HG03432 (cell line): ENCODE measurements around the gene MED29.

ENCODE experiments used
- ATAC-seq: cut with Tn5 transposase; IDR thresholded peaks from one replicate; pipeline ENCODE4 v1.9.1; 2021; ENCODE audit warnings: mild to moderate bottlenecking, moderate library complexity; ENCODE audit not compliant: unreplicated experiment

Gene MED29

DNA sequence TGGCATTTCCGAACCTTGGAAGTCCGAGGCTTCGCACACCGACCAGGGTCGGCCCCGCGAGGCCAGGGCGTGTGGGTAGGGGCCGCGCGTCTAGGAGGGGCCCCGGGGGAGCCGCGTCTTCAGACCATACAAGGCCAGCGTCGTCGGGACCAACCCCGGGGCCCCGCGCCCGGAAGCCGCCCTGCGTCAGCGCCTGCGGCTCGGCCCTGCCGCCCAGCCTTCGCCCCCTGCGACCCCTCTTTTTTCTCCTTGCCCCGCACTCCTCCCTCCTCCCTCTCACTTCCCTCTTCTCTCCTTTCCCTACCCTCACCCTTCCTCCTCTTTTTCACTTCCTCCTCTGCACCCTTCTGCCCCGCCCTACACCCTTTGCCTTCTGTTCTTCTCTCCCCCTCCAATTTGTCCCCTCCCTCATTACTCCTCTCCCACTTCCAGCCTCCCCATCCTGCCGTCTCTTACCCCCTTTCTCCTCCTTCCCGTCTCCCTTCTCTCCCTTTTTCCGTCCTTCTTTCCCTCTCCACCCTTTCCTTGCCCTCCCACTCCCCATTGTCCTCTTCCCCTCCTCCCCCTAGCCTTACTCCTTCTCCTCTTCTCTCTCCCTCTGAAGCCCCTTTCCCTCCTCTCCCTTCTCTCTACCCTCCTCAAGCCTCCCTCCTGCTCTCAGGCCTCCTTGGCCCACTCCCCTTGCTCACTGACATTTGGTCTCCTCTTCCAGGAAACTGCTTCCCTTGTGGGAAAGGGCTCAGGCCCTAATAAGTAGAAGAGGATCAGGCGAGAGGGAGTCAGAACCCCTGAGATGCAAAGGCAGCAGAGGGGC is 19.0 kb downstream of the MED29 start:
- peak; percentile 12 for ATAC-seq

DNA sequence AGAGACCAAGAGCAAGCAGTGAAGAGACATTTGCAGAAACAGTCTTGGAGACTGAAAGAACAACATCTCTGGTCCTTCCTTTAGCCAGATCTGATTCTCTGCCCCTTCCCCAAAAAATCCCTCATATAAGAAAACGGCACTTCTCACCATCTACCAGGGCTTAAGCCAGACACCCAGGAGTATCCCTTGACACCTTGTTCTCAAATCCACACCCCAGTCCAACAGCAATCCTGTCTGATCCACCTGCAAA is 19.6 kb downstream of the MED29 start:
- no peak for ATAC-seq

DNA sequence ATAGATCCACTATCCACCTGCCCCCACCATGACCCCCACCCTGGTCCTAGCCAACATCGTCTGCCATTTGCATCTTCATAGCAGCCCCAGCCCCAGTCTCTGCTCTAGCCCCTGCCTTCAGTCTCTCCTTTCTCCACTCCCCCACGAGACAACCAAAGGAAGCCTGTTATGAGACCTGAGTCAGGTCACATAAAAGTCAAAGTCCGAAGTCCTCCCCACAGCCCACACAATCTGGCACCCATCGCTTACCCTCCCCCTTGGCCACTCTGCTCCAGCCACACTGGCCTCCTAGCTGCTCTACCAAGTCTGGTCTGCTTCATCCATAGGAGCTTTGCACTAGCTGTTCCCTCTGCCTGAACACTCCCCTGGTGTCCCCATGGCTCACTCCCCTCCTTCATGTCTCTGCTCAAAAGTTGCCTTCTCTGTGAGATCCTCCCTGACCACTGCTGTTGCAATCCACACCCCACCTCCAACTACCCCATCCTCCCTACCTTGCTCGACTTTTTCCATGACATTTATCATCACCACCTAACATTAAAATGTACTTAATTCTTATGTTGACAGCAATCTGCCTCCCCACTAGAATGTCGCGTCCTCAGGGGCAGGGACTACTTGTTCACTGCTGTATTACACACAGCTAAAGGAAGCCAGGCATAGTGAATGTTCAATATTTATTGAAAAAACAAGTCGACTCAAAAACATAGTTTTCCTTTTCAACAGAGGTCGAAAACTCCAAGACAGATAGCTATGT is 20.1 kb downstream of the MED29 start:
- no peak for ATAC-seq

DNA sequence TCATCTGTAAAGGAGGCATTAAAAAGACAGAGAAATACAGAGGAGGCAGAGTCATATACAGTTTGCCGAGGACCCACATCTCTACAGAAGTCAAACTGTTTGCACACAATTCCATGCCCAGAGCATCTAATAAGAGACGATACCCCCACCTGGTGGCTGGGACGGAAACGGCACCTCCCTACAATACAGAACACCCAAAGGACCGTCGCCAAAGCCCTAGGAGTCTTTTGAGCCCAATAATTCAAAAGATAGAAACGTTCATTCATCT is 20.6 kb downstream of the MED29 start:
- ATAC-seq, result peak; percentile 25

DNA sequence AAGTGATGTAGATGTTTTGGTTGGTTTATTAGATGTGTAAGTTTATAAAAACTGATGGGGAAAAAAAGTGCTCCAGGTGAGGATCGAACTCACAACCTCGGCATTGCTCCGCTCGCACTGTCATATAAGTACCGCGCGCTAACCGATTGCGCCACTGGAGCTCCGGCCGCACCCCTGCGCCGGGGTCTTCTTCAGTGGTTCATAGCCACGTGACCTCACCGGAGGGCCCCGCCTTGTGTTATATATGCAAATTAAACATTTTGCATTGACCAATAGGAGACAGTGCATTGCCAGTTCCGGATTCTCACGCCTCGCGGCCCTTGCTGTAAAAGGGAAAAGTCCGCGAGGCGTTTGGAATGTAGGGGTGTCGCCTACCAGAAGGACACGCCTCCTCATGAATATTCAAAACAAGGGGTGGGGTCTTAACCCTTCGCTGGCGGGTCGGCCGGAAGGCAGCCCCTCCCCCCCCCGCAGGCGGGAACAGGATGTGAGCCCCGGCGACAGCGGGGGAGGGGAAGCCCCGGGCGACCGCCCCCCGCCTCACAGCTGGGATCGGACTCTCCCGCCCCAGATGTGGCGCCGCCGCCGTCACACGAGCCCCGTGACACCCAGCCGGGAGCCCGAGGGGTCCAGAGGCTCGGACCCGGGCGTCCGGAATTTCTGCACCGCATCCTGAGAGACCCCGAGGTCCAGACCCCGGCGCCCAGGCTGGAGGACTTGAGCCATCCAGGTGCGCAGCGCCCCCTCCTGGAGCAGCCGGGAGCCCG is 21.1 kb downstream of the MED29 start, which contains the start of gene PLEKHG2:
PLEKHG2 (plus strand) TSS at position 570 of the 767 bp plus-strand sequence. CDS start 1,418 bp downstream, outside the sequence.
- peak; percentile 46 for ATAC-seq

DNA sequence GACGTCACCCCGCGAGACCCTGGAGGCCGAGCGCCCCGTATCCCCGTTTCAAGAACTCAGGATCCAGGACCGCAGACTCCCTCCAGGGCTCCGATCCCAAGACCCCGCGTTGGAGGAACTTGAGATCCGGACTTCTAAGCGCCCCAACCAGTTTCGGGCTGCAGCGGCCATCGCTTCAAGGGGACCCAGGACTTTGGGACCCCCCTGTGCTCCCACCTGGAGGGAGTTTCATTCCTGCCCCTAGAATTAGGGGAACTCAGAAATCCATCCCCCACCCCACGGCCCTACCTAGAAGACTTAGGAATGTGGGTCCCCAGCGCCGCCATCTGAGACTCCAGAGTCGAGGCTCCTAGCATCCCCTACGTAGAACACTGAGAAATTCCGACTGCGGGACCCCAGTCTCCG is 21.7 kb downstream of the MED29 start:
- no peak for ATAC-seq

DNA sequence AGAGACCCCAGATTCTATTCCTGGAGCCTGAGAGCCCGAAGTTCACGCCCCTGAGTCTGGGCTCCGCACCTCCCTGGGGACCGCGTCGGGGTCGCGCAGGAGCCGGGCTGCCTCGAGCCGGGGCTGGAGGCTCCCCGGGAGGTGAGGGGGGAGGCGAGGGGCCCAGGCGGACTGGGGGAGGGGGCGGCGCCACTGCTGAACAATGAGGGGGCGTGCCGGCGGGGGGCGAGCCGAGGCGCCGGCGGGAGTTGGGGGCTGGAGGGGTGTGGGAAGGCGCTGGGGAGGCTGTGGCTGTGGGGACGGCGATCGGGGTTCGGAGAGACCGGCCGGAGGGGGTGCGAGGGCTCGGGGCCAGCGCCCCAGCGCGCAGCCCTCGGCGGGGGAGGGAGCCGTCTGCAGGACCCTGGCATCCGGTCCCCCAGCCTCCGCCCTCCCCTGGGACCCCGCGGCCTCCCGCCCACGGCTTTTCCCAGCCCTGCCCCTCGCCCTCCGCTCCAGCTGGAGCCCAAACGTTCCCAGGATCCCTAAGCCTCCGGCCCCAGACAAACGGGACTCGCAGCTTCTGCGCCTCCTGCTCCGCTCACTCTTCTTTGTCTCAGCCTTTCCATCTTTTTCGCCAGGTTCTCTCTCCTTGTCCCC is 22.2 kb downstream of the MED29 start:
- no peak for ATAC-seq

DNA sequence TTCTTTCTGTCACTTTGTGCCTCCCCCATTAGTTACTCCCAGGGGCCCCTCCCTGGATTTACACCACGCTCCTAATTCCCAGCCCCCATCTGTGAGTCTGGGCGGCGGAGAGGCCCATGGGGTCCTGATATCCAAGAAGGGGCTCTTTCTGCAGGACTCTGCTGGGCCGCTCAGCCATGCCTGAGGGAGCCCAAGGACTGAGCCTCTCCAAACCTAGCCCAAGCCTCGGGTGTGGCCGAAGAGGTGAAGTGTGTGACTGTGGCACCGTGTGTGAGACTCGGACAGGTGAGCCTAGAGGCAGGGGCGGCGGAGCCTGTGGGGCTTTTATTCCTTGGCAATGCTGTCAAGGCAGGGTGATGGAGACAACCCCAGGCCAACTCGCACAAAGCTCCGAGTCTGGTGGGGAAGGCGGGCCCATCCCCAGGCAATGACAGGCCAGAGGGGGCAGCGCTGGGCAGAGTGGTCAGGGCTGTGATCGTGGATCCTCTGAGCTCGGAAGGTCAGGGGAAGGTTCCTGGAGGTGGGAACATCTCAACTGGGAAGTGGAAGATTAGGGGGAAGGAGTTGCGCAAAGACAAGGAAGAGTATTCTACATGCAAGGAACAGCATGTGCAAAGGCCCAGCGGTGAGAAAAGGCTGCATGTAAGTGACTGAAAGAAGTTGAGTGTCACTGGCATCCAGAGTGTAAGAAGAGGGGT is 22.9 kb downstream of the MED29 start:
- ATAC-seq, result no peak

DNA sequence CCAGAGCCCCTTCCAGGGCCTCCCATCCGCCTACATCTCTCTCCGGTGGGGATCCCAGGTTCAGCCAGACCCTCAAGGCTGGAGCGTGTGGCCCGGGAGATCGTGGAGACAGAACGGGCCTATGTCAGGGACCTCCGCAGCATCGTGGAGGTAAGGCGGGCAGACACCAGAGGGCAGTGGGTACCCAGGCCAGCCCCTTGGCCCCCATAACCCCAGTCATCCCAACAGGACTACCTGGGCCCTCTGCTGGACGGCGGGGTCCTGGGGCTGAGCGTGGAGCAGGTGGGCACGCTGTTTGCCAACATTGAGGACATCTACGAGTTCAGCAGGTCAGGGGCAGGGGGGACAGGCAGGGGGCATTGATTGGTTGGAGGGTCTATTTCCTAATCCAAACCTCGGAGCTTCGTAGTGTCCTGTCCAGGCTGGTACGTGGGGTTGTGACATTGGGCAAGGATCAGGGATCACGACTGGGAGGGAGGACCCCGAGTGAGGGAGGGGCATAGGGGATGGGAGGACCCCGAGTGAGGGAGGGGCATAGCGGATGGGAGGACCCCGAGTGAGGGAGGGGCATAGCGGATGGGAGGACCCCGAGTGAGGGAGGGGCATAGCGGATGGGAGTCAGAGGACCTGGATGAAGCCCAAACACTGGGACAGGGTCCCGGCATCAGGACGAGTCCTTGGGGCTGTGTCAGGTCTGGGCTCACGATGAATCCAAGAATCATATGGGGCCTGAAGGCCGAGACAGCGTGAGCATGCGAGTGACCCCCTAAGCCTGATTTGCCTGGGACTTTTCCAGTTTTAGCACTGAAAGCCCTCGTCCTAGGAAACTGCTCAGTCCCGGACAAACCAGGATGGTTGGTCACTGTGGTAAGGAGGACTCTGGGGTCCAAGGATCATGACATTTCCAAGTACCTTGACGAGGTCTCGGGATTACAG is 24.2 kb downstream of the MED29 start:
- no peak for ATAC-seq

DNA sequence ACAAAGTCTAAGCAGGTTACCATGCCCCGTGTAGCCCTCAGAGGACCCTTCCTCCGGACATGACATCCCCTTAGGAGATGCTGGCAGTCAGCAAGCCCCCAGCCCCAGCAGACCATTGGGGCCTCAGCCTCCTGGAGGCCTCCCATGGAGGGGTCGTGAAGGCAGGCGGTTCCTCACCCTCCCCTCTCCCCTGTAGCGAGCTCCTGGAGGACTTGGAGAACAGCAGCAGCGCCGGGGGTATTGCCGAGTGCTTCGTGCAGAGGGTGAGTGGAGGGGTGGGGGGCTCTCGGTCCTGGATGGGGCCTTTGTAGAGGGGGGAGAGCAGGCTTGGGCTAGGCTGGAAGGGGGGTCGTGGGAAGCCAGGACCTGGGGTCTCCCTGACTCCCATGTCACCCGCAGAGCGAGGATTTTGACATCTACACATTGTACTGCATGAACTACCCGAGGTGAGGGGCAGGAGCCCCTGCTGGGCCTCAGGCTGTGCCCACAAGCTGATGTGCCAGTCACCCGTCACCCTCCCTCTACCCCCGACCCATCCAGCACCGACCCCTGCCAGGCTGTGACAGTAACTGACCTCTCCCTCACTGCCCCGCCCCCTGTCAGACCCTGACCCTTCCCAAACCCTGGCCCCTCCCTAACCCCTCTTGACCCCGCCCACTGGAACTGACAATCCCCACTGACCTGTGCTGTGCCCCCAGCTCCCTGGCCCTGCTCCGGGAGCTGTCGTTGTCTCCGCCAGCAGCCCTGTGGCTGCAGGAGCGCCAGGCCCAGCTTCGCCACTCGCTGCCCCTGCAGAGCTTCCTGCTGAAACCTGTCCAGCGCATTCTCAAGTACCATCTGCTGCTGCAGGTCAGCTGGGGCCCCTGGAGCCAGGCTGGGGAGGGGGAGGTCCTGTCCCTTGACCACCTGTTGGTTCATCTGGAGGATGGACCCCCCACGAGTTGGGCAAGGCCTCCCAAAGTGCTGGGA is 25.3 kb downstream of the MED29 start:
- ATAC-seq, result no peak

DNA sequence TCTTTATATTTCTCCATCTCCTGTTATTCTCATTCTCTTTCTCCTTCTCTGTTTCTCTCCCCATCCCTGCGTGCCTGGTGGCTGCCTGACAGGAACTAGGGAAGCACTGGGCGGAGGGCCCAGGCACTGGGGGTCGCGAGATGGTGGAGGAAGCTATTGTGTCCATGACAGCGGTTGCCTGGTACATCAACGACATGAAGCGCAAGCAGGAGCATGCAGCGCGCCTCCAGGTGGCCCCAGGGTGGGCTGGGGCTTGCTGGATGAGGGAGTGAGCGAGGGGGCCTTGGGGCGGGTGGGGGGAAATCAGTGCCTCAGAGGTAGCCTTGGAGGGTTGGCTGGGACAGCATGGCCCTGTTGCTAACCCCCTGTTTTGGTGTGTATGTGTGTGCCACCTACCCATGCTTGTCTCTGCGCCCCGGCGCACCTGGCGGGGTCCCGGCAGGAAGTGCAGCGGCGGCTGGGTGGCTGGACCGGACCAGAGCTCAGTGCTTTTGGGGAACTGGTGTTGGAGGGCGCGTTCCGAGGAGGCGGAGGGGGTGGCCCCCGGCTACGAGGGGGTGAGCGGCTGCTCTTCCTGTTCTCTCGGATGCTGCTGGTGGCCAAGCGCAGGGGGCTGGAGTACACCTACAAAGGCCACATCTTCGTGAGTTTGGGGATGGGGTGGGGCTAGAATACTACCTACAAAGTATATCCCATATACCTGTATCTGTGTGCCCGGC is 26.4 kb downstream of the MED29 start:
- no peak for ATAC-seq

DNA sequence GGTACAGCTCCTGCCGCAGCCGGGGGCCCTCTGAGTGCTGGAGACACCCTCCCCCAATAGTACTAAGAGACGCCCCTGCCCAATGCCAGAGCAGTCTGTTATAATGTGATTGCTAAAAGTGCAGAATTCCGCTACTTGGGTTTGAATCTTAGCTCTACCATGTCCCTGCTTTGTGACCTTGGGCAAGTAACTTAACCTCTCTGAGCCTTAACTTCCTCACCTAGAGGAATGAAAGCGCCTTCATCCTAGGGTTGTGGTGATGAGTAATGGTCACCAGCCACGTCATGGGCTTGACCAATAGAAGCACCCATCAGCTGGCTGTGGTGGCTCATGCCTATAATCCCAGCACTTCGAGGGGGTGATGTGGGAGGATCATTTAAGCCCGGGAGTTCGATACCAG is 27.8 kb downstream of the MED29 start:
- ATAC-seq, result no peak

DNA sequence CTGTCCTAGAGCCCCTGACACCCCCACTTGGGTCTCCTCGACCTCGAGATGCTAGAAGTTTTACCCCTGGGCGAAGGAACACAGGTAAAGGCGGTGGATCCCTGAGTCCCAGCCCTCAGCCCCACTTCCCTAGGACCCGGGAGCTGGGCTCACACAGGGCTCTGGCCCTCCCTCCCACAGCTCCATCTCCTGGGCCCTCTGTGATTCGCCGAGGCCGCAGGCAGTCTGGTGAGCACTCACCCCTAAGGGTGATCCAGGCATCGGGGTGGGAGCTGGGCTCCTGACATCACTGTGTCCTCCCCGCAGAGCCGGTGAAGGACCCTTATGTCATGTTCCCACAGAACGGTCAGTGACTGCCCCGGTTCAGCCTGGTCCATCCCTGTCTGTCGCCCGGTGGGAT is 29.6 kb downstream of the MED29 start:
- ATAC-seq, result no peak

DNA sequence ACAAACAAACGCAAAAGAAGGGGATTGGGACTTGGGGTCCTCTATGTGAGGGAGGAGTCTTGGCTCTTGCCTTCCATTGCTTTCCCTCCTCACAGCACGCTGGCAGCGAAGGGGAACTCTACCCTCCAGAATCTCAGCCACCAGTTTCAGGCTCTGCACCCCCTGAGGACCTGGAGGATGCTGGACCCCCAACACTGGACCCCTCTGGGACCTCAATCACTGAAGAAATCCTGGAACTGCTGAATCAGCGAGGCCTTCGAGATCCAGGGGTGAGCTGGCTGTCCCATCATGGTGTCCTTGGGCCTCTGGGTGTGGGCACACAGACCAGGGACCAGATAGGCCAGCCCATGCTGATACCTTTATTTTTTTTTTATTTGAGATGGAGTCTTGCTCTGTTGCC is 30.8 kb downstream of the MED29 start:
- no peak for ATAC-seq

DNA sequence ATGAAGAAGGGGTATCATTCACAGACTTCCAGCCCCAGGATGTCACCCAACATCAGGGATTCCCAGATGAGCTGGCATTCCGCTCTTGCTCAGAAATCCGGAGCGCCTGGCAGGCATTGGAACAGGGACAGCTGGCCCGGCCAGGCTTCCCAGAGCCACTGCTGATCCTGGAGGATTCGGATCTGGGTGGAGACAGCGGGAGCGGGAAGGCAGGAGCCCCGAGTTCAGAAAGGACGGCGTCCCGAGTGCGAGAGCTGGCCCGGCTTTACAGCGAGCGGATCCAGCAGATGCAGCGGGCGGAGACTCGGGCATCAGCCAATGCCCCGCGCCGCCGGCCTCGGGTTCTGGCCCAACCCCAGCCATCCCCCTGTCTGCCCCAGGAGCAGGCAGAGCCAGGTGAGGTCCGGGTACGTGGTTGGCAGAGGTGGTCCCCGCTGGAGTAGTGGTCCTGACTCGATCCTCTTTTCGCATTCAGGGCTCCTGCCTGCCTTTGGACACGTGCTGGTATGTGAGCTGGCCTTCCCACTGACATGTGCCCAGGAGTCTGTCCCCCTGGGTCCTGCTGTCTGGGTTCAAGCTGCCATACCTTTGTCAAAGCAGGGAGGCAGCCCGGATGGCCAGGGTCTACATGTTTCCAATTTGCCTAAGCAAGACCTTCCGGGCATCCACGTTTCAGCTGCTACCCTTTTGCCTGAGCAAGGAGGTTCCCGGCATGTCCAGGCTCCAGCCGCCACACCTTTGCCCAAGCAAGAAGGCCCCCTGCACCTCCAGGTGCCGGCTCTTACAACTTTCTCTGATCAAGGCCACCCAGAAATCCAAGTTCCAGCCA is 32.3 kb downstream of the MED29 start:
- ATAC-seq, result no peak

DNA sequence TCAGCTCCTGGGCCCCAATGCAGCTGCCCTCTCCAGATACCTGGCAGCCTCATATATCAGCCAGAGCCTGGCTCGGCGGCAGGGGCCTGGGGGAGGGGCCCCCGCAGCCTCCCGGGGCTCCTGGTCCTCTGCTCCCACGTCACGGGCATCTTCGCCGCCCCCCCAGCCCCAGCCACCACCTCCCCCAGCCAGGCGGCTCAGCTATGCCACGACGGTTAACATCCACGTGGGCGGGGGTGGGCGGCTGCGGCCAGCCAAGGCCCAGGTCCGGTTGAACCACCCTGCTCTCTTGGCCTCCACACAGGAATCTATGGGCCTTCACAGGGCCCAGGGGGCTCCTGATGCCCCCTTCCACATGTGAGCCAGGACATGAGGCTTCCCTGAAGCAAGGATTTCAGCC is 33.8 kb downstream of the MED29 start:
- ATAC-seq, result no peak

DNA sequence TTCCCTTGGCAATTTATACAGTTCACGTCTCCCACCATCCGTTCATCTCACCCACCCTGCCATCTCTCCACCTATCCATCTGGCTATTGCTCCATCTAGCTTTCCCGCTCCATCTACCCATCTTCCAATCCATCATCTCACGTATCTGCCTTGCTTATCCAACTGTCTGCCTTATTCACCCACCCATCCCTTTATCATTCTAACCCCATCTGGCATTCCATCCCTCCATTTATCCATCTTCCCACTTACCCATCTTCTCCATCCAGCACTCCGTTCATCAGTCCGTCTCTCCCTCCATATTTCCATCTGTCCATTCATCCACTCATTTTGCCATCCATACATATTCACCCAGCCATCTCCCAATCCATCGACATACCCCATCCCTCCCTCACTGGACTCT is 34.6 kb downstream of the MED29 start:
- ATAC-seq, result no peak
